T-helper 17 cell (primary cell): ENCODE measurements around the gene SPTBN1. TPM values are rescaled to one million over a fixed set of nuclear protein-coding genes. Genes with fewer than 3 reads are reported as not detected.

Experiments
- ATAC-seq: fragments of 150-1000 bp; cut with Tn5 transposase; 2 replicates; pipeline ENCODE4 v1.10.0; 2021; ENCODE audit warnings: mild to moderate bottlenecking, moderate library complexity
- DNase-seq, 3 donors: peaks; one replicate each; pipeline versions ENCODE4 v3.0.0 to v3.0.0-alpha.2; 2020 to 2021
- H3K9me3 ChIP-seq: one replicate; pipeline ENCODE4 v1.7.0; 2013; ENCODE audit warnings: low read length, mild to moderate bottlenecking; ENCODE audit not compliant: control insufficient read depth, poor library complexity, severe bottlenecking
- H3K27ac Mint-ChIP-seq: one replicate; pipeline ENCODE4 v1.8.0; 2022; ENCODE audit warnings: mild to moderate bottlenecking, moderate library complexity, mixed read lengths
- H3K27me3 Mint-ChIP-seq: one replicate; pipeline ENCODE4 v1.8.0; 2022; ENCODE audit warnings: mixed read lengths
- H3K36me3 Mint-ChIP-seq: one replicate; pipeline ENCODE4 v1.8.0; 2022; ENCODE audit warnings: low read depth, mixed read lengths
- H3K4me1 Mint-ChIP-seq: one replicate; pipeline ENCODE4 v1.8.0; 2022; ENCODE audit warnings: mild to moderate bottlenecking, mixed read lengths
- H3K4me3 Mint-ChIP-seq: one replicate; pipeline ENCODE4 v1.8.0; 2022; ENCODE audit warnings: mild to moderate bottlenecking, moderate library complexity, mixed read lengths
- total RNA-seq, 4 donors: library from RNA in 2 of 4; stranded (reverse) in 2 of 4; gene quantifications; one replicate each; pipeline ENCODE4 v1.2.3 and lab custom pipeline; 2022 to 2026

SPTBN1 gene
- total RNA-seq, 2 donors from 2014 or later: 187 to 195 TPM

DNA sequence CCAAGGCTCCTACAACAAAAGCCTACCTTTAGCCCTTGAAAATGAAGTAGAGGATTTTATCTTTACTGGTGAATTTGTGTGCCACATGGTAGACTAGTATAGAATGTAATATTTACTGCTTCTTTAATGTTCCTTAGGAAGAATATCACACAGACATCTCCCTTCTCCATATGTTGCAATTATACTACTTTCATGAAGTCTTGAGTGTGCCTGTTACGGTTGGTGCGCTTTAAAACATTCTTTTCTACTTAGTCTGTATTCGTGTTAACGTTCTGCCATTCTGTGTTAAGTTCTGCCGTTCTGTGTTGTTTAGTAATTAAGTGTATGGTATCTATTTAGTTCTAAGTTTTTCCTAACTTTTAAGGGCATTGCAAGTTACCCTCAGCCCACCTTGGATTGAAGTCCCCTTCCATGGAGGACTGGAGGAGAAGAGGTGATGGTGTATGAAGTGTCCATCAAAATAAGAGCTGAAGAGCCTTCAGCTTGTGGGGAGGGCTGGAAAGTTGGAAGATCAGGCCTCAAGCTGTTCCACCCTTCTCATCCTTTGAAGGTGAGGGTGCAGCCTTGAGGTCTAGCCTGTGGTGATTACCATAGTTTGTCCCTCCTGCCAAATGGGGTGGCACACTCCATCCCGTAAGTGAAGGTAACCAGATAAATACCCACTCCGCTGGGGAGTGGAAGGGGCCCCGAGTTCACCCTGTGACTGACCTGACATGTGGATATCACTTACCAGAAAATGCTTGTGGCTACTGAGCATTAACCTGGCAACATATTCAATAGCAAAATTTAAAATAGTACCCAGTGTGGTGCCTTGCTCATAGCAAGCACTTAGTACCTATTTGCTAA is 131.3 kb downstream of the SPTBN1 start:
- Mint-ChIP-seq H3K27ac (peak overlapping the region; percentile 94), H3K4me3 (no peak overlapping the region), H3K27me3 (no peaks in the 10 kb centered on the region), H3K36me3 (no peaks in the 10 kb centered on the region), H3K4me1 (peaks cover 69% of the 10 kb centered on the region)
- DNase-seq (no peak), ATAC-seq (no peak)
- no peaks in the 10 kb centered on the region for H3K9me3 ChIP-seq

DNA sequence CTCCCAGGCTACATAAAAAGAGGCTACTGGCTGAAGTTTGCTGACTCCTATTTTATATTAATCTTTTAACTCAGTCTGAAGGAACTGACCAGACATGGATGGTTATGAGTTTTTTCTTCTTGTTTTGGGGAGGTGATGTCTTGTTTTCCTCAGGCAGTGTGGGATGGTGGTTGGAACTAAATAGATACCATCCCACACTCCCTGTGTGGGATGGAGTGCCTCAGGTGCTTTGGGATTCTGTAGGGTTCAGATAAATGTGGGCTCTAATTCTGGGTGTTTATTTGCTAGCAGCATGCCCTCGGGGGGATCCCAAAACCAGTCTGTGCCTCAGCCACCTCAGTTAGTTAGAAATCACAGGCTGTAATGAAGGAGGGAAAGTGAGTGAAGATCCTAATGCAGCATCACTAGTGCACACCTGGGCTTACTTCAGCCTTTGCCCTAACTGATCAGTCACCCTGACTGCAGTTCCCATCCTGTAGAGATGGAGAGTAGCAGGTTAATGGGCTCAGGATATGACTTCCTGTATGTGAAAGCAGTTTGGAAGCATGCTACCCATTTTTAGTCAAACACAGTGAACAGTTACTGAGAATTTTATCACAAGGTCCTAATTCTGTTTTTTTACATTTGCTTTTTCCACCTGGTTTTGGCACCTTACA is 132.2 kb downstream of the SPTBN1 start:
- peak overlapping the region; percentile 36 for H3K4me3 Mint-ChIP-seq
- H3K27ac Mint-ChIP-seq: peak overlapping the region; percentile 94
- H3K36me3 Mint-ChIP-seq: no peaks in the 10 kb centered on the region
- no peaks in the 10 kb centered on the region for H3K9me3 ChIP-seq
- no peak for DNase-seq
- no peaks in the 10 kb centered on the region for H3K27me3 Mint-ChIP-seq
- H3K4me1 Mint-ChIP-seq: peaks cover 70% of the 10 kb centered on the region
- ATAC-seq: no peak

DNA sequence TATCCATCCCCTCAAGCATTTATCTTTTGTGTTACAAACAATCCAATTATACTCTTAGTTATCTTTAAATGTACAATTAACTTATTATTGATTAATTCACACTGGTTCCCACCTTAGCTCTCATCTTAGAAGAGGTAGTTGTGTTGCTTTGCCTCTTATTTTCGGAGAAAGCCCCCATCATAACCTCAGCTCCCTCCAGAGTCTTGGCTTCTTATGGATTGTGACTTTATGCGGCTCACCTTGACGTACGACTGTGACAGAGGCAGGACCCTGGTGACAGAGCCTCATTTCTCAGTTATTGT is 132.9 kb downstream of the SPTBN1 start:
- H3K27me3 Mint-ChIP-seq: no peaks in the 10 kb centered on the region
- H3K36me3 Mint-ChIP-seq: no peaks in the 10 kb centered on the region
- no peak for ATAC-seq
- no peak for DNase-seq
- peaks cover 67% of the 10 kb centered on the region for H3K4me1 Mint-ChIP-seq
- peak overlapping the region; percentile 63 for H3K4me3 Mint-ChIP-seq
- H3K27ac Mint-ChIP-seq: peak overlapping the region; percentile 94
- no peaks in the 10 kb centered on the region for H3K9me3 ChIP-seq

DNA sequence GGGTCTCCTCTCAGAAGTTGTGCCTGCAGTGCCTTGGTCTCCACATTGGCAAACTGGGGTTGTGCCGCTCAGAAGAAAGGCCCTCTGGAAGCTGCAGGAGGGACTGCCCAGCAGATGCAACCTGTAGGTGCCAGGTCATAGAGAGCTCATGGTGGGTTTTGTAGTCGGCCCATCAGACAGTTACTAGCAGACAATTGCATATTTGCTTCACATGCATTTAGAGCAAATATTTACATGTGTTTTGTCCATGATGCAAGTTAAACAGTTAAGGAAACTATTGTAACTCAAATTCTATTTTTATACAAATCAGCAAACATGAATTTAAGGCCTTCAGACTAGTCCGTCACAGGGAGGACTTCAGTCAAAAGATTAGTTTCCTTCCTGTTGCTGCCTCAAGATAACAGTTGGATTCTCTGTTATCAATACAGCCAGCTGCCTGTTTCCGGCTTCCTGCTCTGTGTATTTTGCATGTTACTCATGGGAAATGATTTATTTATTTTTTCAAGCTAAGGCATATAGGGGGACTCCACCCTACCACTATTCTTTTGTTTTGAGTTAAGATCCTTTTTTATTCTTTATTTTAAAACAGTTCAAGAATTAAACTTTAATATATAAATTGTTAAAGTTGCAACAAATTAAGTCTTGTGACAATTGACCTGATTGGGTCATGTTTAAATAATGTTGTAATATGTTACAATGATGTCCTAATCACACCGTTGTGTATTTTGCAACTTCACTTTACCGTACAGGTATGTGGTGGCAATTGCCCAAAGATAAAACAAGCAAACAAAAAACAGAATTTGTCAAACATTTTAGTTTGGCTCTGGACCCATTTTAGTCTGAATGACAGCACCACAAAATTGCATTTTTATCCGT is 133.5 kb downstream of the SPTBN1 start:
- no peaks in the 10 kb centered on the region for H3K27me3 Mint-ChIP-seq
- ATAC-seq (peak; percentile 69), DNase-seq (no peak)
- no peaks in the 10 kb centered on the region for H3K9me3 ChIP-seq
- peak overlapping the region; percentile 63 for H3K4me3 Mint-ChIP-seq
- H3K36me3 Mint-ChIP-seq: no peaks in the 10 kb centered on the region
- H3K4me1 Mint-ChIP-seq: peaks cover 63% of the 10 kb centered on the region
- H3K27ac Mint-ChIP-seq: peak overlapping the region; percentile 94

DNA sequence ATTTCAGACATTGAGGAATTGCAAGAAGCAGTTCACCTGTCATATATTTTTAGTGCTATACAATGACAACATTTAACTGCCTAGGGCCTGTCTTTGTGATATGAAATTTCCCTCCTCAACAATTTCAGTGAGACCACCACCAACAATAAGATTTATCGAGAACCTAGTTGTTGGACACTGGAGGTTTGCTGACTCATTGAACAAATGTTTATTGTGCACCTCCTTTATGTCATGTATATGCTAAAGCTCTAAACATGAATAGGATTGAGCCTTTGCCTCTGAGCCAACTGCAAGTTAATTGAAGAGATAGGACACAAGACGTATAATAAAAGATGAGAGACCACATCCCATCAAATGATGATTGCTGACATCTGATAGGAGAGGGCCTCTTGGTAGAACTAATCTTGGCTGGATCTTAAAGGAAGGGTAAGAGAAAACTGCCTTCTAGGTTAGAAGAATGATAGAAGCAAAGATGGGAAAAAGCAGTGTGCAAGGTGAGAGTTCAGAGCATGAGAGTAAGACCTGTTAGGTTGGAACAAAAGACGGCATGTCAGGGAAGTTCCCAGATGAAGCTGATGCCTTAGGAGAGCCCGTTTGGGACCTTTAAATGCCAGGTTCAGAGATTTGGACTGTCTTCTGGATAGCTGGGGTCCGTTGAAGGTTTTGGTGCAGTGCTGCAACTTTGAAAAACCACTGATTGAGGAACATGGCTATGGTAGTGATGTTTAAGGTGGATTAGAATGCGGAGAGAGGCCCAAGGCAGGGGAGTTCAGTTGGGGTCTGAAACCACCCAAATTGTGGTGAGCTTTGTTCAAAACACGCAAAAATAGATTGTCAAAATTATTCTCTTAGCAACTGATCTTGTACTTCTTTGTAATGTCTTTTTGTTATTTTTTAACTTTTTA is 134.3 kb downstream of the SPTBN1 start:
- ATAC-seq (no peak), DNase-seq (no peak)
- H3K9me3 ChIP-seq: no peaks in the 10 kb centered on the region
- Mint-ChIP-seq H3K27me3 (no peaks in the 10 kb centered on the region), H3K36me3 (no peaks in the 10 kb centered on the region), H3K4me3 (peak overlapping the region; percentile 75), H3K27ac (peak overlapping the region; percentile 94), H3K4me1 (peaks cover 56% of the 10 kb centered on the region)

DNA sequence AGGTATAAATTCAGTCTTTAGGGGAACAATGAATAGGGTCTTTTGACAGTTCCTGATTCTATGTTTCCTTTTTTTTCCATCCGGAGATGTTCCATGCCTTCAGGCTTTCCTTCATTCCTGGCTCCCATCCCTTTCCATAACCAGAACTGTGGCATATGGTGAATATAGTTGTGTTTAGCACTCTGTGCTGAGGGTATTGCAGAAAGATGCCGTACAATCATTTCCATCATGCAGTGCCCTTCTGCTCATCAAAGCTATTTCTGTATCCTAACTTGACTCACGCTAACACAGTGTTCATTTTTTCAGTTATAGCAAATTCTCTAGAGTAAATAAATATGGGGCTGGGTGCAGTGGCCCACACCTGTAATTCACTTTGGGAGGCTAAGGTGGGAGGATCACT is 135.4 kb downstream of the SPTBN1 start:
- DNase-seq (no peak), ATAC-seq (no peak)
- H3K9me3 ChIP-seq: no peaks in the 10 kb centered on the region
- Mint-ChIP-seq H3K4me3 (no peak overlapping the region), H3K36me3 (no peaks in the 10 kb centered on the region), H3K27me3 (no peaks in the 10 kb centered on the region), H3K27ac (peak overlapping the region; percentile 94), H3K4me1 (peaks cover 61% of the 10 kb centered on the region)

DNA sequence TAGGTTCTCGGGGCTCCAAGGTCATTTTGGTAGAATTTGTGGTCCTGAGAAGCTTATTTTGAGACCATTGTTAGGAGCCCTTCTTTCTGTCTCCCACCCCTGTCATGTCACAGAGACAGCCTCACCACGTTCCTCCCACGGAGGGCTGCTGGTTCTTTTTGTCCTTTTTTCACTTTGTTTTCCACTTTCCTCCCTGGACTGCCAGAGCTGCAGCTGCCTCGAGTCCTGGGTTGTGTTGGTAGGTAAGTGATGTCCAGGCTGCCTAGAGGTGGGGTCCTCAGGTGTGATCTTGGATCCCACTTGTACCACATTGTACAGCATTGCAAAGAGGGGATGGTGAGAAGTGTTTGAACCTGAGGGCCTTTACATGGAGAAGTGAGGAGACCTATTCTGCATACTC is 137.1 kb downstream of the SPTBN1 start:
- no peaks in the 10 kb centered on the region for H3K27me3 Mint-ChIP-seq
- no peak for ATAC-seq
- no peaks in the 10 kb centered on the region for H3K36me3 Mint-ChIP-seq
- no peaks in the 10 kb centered on the region for H3K9me3 ChIP-seq
- peaks cover 60% of the 10 kb centered on the region for H3K4me1 Mint-ChIP-seq
- no peak for DNase-seq
- no peak overlapping the region for H3K4me3 Mint-ChIP-seq
- H3K27ac Mint-ChIP-seq: peak overlapping the region; percentile 94

DNA sequence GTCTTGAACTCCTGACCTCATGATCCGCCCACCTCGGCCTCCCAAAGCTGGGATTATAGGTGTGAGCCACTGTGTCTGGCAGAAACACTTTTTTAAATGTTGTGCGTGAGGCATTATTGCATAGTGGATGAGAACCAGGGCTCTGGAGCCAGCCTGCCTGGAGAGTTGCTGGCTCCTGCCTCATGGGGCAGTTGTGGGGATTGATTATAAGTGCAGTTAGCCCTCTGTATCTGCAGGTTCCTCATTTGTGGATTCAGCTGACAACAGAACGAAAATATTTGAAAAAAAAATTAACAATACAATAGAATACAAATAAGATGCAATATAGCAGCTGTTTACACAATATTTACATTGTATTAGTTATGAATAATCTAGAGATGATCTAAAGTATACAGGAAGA is 137.9 kb downstream of the SPTBN1 start:
- H3K36me3 Mint-ChIP-seq: peaks cover 2% of the 10 kb centered on the region
- no peak overlapping the region for H3K4me3 Mint-ChIP-seq

DNA sequence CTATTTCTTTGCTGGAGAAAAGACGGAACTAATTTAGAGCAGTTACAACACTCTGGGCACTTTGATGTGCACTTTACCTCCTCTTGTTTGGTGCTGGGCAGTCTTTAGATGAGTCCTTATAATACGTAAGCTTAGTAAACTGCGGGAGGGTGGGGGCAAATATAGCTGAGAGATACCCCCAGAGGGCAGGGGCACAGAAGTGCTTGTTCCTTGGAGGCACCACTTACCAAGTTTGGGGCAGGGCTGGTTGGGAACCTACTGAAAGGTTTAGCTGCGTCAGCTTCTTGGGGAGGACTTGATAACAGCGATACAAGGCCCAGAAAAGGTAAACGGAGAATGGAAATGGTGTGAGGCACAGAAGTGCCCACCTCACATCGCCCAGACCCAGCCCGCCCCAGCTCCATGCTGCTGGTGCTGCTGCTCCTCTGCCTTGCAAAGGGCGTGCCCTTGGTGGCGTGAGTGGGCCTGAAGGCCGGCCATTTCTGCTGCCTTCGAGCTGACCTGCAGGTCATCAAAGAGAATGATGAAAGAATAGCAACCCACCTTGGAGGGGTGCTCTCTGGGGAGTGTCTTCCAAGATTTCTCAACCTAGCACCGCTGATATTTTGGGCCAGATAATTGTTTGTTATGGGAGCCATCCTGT is 139.2 kb downstream of the SPTBN1 start:
- Mint-ChIP-seq H3K4me1 (peaks cover 57% of the 10 kb centered on the region), H3K27me3 (no peaks in the 10 kb centered on the region), H3K36me3 (peaks cover 3% of the 10 kb centered on the region), H3K27ac (peak overlapping the region; percentile 92), H3K4me3 (peak overlapping the region; percentile 87)
- no peaks in the 10 kb centered on the region for H3K9me3 ChIP-seq
- no peak for ATAC-seq
- DNase-seq: no peak

More for the DNA sequence above, 137.9 kb downstream of the SPTBN1 start:
- DNase-seq (no peak), ATAC-seq (no peak)
- H3K9me3 ChIP-seq: no peaks in the 10 kb centered on the region
- no peaks in the 10 kb centered on the region for H3K27me3 Mint-ChIP-seq
- peaks cover 57% of the 10 kb centered on the region for H3K4me1 Mint-ChIP-seq
- H3K27ac Mint-ChIP-seq: no peak overlapping the region

DNA sequence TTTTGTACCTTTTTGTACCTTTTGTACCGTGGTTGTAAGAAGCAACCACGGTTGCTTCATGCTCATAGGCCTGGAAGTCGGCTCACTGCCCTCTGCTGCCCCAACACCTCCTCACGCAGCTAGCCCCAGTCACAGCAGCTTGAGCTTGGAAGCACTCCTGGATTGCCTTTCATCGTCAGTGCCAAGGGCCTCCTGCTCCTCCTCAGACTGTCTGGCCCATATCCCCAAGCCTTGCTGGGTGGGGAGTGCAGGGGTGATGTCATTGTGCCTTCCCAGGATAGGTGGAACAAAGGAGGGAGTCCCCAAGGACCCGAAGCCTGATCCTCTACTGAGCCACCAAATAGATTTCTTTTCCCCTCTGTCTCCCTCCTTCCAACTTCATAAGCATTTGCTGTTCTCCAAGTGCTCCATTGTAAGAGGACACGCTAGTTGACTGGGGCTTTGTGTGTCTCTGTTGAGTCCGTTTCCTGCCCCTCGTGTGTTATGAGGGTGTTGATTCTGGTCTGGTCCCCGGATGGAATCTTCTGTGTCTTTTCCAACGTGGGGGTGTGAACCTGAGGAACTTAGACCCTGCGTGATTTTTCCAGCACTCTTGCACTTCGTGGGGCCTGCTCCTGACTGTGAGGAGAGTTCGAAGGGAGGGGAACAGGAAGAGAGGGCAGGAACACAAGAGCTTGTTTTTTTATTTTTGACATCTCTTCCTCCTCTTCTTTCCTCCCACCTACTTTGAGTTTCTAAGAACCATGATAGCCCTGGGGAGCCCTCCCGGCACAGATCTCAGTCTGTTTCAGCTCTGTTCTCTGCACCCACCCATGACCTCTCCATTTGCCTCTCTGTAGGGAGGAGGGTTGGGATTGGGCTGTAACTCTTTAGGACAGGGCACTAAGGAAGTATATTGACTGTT is 140.1 kb downstream of the SPTBN1 start:
- ATAC-seq (peak; percentile 35), DNase-seq (no peak)
- H3K9me3 ChIP-seq: no peaks in the 10 kb centered on the region
- H3K36me3 Mint-ChIP-seq: peaks cover 3% of the 10 kb centered on the region
- peak overlapping the region; percentile 87 for H3K4me3 Mint-ChIP-seq
- H3K27me3 Mint-ChIP-seq: no peaks in the 10 kb centered on the region
- H3K4me1 Mint-ChIP-seq: peaks cover 49% of the 10 kb centered on the region
- peak overlapping the region; percentile 92 for H3K27ac Mint-ChIP-seq

DNA sequence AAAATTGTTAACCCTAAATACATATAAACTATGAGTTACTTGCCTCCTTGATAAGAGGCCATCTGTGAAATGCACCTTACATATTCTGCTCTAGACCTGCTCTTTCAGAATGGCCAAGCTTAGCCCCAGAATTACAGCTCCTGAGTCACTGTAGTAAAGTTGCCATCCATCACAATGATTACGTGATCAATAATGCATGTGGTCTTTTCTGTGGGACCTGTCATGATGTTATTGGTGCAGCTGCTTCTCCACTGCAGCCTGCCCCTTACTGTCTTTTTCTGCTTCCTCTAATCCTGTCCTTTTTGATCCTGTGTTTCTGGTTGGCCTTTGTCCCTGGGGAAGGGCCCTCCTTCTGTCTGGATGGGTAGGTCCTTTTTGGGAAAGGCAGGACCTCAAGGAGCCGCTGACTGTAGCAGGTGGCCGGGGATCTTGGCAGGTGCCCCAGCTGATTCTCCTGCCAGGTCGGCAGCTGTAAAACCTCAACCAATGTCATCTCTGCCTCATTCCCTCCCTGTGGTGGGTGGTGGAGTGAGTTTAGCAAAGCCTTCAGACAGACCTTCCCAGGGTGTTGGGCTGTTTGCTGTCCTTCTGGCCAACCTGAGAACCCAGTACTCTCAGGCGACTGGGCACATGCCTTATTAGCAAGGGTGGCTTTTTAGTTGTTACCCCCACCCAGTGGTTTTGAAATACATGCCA is 141.2 kb downstream of the SPTBN1 start:
- H3K4me1 Mint-ChIP-seq: peaks cover 47% of the 10 kb centered on the region
- ATAC-seq (peak; percentile 37), DNase-seq (no peak)
- peak overlapping the region; percentile 87 for H3K4me3 Mint-ChIP-seq
- H3K27ac Mint-ChIP-seq: peak overlapping the region; percentile 92
- peaks cover 3% of the 10 kb centered on the region for H3K36me3 Mint-ChIP-seq
- no peaks in the 10 kb centered on the region for H3K27me3 Mint-ChIP-seq
- no peaks in the 10 kb centered on the region for H3K9me3 ChIP-seq
